ENCODE results near the gene CD81.

DNA sequence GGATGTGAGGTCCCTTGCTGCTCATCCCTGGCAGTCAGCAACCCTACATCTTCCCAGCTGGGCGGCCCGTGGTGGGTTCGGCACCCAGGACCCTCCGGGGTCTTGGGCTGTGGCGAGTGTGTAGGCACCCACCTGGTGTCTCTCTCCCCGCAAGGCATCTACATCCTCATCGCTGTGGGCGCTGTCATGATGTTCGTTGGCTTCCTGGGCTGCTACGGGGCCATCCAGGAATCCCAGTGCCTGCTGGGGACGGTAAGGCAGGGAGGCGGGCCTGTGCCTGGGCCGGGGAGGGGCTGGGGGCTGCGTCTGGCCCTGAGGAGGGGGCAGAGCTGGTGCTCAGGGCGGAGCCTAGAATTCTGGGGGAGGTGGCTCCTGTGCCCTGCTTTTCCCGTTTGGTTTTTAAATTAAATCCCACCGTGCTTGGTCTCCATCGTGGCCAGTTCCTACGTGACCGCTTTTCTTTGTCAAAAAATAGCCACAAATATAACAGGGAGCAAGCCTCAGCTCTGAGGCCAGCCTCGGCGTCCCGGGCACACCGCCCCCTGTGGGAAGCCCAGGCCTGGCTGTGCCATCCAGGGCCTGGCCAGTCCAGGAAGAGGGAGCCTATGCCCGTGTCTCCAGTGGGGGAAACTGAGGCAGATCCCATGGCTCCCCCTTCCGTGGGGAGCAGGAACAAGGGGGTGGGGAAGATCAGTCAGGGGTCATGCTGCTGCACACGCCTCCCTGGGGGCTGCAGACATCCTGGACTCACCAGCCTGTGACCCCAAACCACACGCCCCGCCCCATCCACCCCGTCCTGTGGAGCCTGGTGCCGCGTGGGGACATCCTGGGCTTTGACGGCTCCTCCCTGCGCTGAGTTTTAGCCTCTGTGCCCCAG lies 17.1 kb downstream of the CD81 start:
- no peak for TF ChIP-seq CTCF (IDR thresholded peaks at IDR 0.05)
- TF ChIP-seq POLR2A (IDR thresholded peaks at IDR 0.05) = no peak

All from transverse colon (tissue), 3 donors.